OCI-M2 (cell line): ENCODE results near the gene LRRC28.
A peak's percentile ranks its signal among the peaks of the same experiment; 100 is the strongest.
"Not testable (repeated sequence)": the region's sequence is repeated elsewhere in the genome, so short reads cannot be mapped to it uniquely, and the experiment has no call there.

Experiments used
- DNase-seq: peaks from one replicate; lab custom pipeline; 2025; ENCODE audit not compliant: unreplicated experiment; lab: John Stamatoyannopoulos, UW

LRRC28 gene

GRCh38 chr15:99250857-99251841, at the start of gene LRRC28:
Gene LRRC28, plus strand, starts transcription at chr15:99251481. Its CDS starts 4,477 bp downstream, at chr15:99255958.
- peak; percentile 93 for DNase-seq

GRCh38 chr15:99202176-99202552, 49.1 kb upstream of the LRRC28 start:
- no peak for DNase-seq

- DNase-seq, result no peak
These were observed 43.6 kb upstream of the LRRC28 start for GRCh38 chr15:99207672-99208071.

- DNase-seq, result no peak
These were observed 42.0 kb upstream of the LRRC28 start for GRCh38 chr15:99209326-99209725.

GRCh38 chr15:99210334-99210733, 40.9 kb upstream of the LRRC28 start:
- no peak for DNase-seq

GRCh38 chr15:99211926-99212325, 39.4 kb upstream of the LRRC28 start:
- no peak for DNase-seq

GRCh38 chr15:99212406-99212805, 38.9 kb upstream of the LRRC28 start:
- peak; percentile 48 for DNase-seq

- DNase-seq, result no peak
These were observed 38.0 kb upstream of the LRRC28 start for GRCh38 chr15:99213187-99213811.

GRCh38 chr15:99224372-99225214, 26.7 kb upstream of the LRRC28 start:
- no peak for DNase-seq

GRCh38 chr15:99226802-99227201, 24.5 kb upstream of the LRRC28 start:
- DNase-seq, result no peak

- no peak for DNase-seq
These were observed 23.0 kb upstream of the LRRC28 start for GRCh38 chr15:99228120-99228770.

- no peak for DNase-seq
These were observed 20.4 kb upstream of the LRRC28 start for GRCh38 chr15:99230867-99231266.

- DNase-seq, result no peak
These were observed 18.5 kb upstream of the LRRC28 start for GRCh38 chr15:99232740-99233139.

GRCh38 chr15:99234160-99234559, 17.1 kb upstream of the LRRC28 start:
- not testable (repeated sequence) for DNase-seq

GRCh38 chr15:99238849-99239248, 12.4 kb upstream of the LRRC28 start:
- no peak for DNase-seq

- no peak for DNase-seq
These were observed 11.6 kb upstream of the LRRC28 start for GRCh38 chr15:99239545-99240198.

GRCh38 chr15:99241752-99242151, 9.5 kb upstream of the LRRC28 start:
- no peak for DNase-seq

- DNase-seq, result no peak
These were observed 7.0 kb upstream of the LRRC28 start for GRCh38 chr15:99244306-99244705.

- no peak for DNase-seq
These were observed 4.2 kb upstream of the LRRC28 start for GRCh38 chr15:99247062-99247461.

GRCh38 chr15:99248000-99248715, 3.1 kb upstream of the LRRC28 start:
- DNase-seq, result no peak
